Measurements from ENCODE around the gene PPIH.

- TF ChIP-seq CTCF (tag by site-specific recombination; IDR thresholded peaks at IDR 0.05), result no peak
- TF ChIP-seq ZNF621 (tag by site-specific recombination; IDR thresholded peaks at IDR 0.05), result no peak
- TF ChIP-seq ZBTB26 (tag by site-specific recombination; optimal IDR thresholded peaks at IDR 0.05), result no peak
- no peak for TF ChIP-seq ZFHX2 (tag by site-specific recombination; conservative IDR thresholded peaks at IDR 0.05)
- TF ChIP-seq ZNF518A (tag by site-specific recombination; conservative IDR thresholded peaks at IDR 0.05; ENCODE audit: low read depth), result no peak
- no peak for TF ChIP-seq ZNF629 (tag by site-specific recombination; IDR thresholded peaks at IDR 0.05)
- no peak for TF ChIP-seq ZNF146 (tag by site-specific recombination; IDR thresholded peaks at IDR 0.05)
Observed at GRCh38 chr1:42674682-42675081, 16.5 kb downstream of the PPIH start.
